PC-9 (cell line): ENCODE data around the gene CDK2.

Experiments used
- EZH2 ChIP-seq: fragments of 200-600 bp; sonication (generic); IDR thresholded peaks from 2 replicates; pipeline ENCODE4 v1.8.0; 2017; ENCODE audit warnings: antibody characterized with exemption, low read depth
- TF ChIP-seq, protein P1 (sequence below): fragments of 200-600 bp; sonication (generic); conservative IDR thresholded peaks from 2 replicates; pipeline ENCODE4 v1.6.1; 2017; ENCODE audit warnings: mixed run types, antibody characterized with exemption, mild to moderate bottlenecking, moderate library complexity

GRCh38 chr12:55995366-55995765 is 28.7 kb downstream of the CDK2 start:
- TF ChIP-seq, protein P1, sequence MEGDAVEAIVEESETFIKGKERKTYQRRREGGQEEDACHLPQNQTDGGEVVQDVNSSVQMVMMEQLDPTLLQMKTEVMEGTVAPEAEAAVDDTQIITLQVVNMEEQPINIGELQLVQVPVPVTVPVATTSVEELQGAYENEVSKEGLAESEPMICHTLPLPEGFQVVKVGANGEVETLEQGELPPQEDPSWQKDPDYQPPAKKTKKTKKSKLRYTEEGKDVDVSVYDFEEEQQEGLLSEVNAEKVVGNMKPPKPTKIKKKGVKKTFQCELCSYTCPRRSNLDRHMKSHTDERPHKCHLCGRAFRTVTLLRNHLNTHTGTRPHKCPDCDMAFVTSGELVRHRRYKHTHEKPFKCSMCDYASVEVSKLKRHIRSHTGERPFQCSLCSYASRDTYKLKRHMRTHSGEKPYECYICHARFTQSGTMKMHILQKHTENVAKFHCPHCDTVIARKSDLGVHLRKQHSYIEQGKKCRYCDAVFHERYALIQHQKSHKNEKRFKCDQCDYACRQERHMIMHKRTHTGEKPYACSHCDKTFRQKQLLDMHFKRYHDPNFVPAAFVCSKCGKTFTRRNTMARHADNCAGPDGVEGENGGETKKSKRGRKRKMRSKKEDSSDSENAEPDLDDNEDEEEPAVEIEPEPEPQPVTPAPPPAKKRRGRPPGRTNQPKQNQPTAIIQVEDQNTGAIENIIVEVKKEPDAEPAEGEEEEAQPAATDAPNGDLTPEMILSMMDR = no peak
- TF ChIP-seq EZH2 = no peak
